KG1 (cell line): Measurements from ENCODE around the gene CHFR.
"Not testable (repeated sequence)": the region's sequence is repeated elsewhere in the genome, so short reads cannot be mapped to it uniquely, and the experiment has no call there.

ENCODE experiments used
- DNase-seq: peaks from one replicate; lab custom pipeline; 2025; lab: John Stamatoyannopoulos, UW

The CHFR gene

GRCh38 chr12:132874620-132875019 lies 12.8 kb downstream of the CHFR start:
- not testable (repeated sequence) for DNase-seq

- DNase-seq = no peak
These were observed 13.2 kb downstream of the CHFR start for GRCh38 chr12:132874175-132874574.

DNA sequence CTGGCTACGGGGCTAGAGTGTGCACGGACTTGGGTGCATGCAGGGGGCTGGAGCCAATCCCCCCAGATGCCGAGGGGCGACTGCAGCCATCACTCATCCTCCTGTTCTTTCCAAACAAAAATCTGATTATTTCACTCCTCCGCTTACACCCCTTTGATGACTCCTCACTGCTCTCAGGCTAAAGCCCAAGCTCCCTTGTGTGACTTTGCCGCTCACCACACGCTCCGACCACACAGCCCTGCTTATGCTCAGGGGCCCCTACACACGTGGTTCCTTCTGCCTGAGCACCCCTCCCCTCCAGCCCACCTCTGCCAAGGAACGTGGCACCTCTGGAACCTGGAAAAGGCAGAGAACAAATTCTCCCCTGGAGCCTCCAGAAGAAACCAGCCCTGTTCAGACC lies 13.7 kb downstream of the CHFR start:
- DNase-seq = no peak

- DNase-seq = no peak
These were observed 14.4 kb downstream of the CHFR start for GRCh38 chr12:132872975-132873421.

- no peak for DNase-seq
These were observed 15.1 kb downstream of the CHFR start for GRCh38 chr12:132872073-132872855.

DNA sequence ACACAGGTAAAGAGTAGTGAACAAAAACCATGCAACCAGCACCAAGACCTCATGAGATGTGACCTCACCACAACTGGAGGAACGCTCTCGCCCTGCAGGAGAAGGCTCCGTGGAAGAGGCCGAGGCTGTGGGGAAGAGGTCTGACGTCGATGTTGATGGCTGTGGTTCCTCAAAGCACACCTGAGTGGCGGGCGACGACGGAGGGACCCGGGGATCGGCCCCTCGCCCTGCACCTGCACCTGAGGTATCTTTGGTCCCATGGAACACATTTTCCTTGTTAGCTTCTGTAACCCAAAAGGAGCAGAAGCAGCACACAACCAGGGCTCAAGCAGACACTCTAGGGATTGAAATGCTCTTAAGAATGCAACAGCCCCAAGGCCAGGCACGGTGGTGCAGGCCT lies 17.9 kb downstream of the CHFR start:
- DNase-seq = no peak

DNA sequence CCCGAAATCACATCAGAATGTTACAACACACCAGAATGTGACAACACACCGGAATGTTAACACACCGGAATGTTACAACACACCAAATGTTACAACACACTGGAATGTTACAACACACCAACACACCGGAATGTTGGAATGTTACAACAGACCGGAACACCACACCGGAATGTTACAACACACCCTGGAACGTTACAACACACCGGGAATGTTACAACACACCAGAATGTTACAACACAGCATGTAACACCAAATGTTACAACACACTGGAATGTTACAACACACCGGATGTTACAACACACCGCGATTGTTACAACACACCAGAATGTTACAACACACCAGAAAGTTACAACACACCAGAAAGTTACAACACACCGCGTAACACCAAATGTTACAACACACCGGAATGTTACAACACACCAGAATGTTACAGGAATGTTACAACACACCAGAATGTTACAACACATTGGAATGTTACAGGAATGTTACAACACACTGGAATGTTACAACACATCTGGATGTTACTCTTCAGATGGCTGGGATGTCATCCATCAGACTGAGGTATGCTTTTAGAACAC lies 21.1 kb downstream of the CHFR start:
- DNase-seq = no peak

DNA sequence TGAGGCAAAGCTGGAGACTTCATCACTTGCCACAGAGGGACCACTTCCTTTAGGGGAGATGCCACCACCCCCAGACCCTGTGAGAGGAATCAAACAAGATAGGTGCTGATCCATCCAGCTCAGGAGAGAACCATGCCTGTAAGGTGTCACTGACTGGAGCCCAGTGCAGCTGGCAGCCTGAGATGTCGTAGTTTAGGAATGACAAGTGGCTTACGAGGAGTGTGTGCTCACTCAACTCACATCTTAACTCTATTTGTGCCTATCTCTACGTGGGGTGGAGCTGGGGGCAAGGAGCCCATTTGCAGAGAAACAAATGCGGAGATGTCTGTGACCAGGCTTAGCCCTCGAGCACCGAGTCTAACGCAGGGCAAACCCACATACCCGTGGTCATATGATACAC lies 25.8 kb downstream of the CHFR start:
- no peak for DNase-seq

GRCh38 chr12:132858718-132859266 lies 28.6 kb downstream of the CHFR start:
- DNase-seq = no peak

DNA sequence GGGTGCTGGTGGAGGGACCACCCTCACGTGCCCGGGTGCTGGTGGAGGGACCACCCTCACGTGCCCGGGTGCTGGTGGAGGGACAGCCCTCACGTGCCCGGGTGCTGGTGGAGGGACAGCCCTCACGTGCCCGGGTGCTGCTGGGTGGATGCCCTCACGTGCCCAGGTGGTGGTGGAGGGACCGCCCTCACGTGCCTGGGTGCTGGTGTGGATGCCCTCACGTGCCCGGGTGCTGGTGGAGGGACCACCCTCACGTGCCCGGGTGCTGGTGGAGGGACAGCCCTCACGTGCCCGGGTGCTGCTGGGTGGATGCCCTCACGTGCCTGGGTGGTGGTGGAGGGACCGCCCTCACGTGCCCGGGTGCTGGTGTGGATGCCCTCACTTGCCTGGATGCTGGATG lies 30.4 kb downstream of the CHFR start:
- DNase-seq = not testable (repeated sequence)

- no peak for DNase-seq
These were observed 30.8 kb downstream of the CHFR start for GRCh38 chr12:132856581-132856980.

DNA sequence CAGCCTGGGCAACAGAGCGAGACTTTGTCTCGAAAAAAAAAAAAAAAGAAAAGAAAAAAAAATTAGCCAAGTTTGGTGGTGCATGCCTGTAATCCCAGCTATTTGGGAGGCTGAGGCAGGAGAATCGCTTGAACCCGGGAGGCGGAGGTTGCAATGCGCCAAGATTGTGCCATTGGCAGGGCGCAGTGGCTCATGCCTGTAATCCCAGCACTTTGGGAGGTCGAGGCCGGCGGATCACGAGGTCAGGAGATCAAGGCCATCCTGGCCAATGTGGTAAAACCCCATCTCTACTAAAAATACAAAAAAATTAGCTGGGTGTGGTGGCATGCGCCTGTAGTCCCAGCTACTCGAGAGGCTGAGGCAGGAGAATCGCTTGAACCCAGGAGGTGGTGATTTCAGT lies 32.2 kb downstream of the CHFR start:
- DNase-seq = not testable (repeated sequence)

DNA sequence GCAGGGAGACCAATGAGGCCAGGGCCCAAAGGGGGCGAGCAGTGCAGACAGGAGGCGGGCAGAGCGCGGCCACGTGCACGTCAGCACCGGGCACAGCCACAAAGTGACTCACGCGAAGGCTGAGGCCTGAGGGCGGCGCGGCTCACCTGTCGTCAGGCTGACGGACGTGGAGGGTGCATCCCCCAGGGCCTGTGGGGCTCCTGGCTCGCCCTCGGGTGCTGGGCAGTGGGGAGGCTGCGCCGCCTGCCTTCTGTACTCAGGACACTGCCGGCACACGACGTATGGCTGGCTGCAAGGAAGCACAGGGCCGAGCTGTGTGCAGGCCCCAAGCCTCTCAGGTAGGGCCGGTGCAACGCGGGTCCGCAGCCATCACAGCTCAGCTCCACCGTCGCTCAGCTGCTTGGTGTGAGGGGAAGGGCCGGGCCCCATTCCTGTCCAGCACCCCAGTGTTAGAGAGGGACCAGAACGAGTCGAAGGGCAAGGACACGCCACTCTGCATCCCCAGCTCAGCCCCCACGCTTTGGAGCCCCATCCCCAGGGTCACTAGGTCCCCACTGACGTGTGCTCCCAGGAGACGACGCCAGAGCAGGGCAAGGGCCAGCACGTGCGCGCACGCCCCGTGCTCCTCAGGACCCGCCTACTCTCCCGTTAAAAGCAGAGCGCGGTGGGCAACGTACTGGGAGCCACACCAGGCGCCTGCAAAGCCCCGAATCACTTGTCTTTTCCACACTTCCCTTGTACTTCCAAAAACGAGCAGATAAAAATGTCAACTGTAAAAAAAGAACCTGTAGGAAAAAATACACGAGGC lies 33.9 kb downstream of the CHFR start:
- DNase-seq = no peak

DNA sequence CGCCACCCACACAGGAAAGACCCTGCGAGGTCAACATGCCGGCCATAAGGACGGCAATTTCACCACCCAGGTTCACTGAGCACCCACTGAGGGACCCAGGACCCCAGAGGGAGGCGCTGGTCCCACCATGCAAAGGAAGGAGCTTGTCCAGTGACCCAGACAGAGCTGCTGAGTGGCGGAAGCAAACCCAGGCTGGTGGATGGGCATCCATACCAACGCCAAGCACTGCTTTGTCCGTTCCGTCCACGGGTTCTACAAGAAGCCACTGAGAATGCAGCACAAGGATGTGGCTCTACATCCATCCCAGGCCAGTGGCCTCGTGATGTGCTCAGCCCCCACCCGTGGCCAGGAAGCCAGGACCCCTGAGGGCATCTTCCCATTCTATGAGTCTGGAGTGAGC lies 34.9 kb downstream of the CHFR start:
- no peak for DNase-seq

DNA sequence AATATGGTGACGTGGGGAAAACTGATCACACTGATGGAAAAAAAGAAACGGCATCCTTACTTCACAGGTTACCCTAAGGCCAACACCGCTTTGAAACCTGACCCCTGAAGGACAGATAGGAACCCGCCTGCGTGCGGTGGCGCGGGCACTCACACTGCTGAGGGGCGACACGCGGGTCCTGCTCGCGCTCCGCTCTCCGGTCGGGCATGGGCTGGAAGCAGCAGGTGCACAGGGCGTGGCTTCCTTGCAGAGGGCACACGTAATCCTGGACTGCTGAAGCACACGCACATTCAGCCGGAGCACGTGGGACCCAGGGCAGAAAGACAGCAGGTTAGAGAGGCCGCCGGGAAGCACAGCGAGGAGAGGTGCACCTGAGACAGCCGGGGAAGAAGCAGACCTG lies 35.9 kb downstream of the CHFR start:
- no peak for DNase-seq

GRCh38 chr12:132850291-132850690 lies 37.1 kb downstream of the CHFR start:
- DNase-seq = no peak

- no peak for DNase-seq
These were observed 38.9 kb downstream of the CHFR start for GRCh38 chr12:132848521-132848920.

GRCh38 chr12:132847363-132848356 lies 39.7 kb downstream of the CHFR start:
- no peak for DNase-seq

- DNase-seq = not testable (repeated sequence)
These were observed 42.7 kb downstream of the CHFR start for GRCh38 chr12:132844681-132845080.

DNA sequence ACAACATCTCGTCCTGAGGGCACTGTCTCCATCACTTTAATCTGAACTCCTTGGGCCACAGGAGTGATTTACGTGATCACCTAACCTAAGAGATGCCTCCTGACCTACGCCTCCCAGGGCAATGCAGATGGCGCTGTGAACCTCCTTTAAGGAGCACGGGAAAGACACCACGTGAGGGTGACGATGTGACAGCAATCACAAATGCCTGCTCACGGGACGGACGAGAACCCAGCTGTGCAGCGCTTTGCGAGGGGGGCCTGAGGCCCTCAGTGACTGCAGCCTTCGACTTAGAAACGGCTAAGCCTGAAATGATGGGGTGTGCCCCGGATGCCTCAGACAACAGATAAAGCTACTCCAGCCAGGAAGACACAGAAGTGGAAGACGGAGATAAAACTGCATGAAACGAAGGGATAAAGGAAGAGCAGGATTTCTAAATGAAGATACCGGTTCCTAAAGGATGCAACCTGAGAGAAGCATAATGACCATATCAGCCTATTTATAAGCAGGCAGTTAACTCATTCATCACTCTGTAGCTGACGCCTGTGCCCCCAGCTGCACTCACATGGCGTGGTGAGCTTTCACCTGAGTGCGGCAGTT lies 44.9 kb downstream of the CHFR start:
- DNase-seq = no peak

DNA sequence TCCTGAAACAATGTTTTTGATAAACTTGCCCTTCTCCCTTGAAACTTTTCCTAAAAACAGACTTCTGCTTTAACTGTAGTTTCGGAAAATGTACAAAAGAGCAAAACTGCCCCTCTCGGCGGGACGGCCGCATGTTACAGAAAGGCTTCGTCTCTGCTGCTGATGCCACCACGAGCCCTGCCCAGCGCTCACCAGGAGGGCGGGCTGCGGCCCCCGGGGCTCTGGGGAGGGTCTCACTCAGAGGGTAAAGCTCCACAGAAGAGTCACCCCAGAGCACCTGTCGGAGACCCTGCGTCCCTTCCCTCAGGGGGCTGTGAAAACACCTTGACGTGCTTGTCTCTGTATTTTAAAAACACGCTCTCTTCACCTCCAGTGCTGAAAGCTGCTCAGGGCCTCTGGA lies 46.3 kb downstream of the CHFR start:
- no peak for DNase-seq
